WTC11 (cell line): Measurements from ENCODE around the gene XPR1. TPM values are rescaled to one million over a fixed set of nuclear protein-coding genes. Genes with fewer than 3 reads are reported as not detected.
A peak's percentile ranks its signal among the peaks of the same experiment; 100 is the strongest.

Experiments
- ATAC-seq: fragments of 200-7000 bp; cut with Tn5 transposase; 2 replicates; pipeline ENCODE4 v1.10.0; 2021; ENCODE audit warnings: mild to moderate bottlenecking, moderate library complexity
- CTCF ChIA-PET: fragments of 300-600 bp; sonication (Branson Sonifier 250); formaldehyde crosslinking; loops from one replicate; lab custom pipeline; 2021; ENCODE audit warnings: antibody characterized with exemption; lab: Charles Lee
- POLR2A ChIA-PET: fragments of 350-600 bp; sonication (Branson Sonifier 250); formaldehyde crosslinking; loops from one replicate; lab custom pipeline; 2021; ENCODE audit warnings: antibody characterized with exemption; lab: Charles Lee
- DNase-seq: peaks from one replicate; pipeline ENCODE4 v3.0.0; 2021; ENCODE audit warnings: low spot score
- H3K27ac Mint-ChIP-seq: 2 replicates; pipeline ENCODE4 v1.8.0; 2021; ENCODE audit warnings: mixed read lengths
- H3K27me3 Mint-ChIP-seq: 2 replicates; pipeline ENCODE4 v1.8.0; 2021; ENCODE audit warnings: low read depth, mild to moderate bottlenecking, moderate library complexity, mixed read lengths
- H3K36me3 Mint-ChIP-seq: 2 replicates; pipeline ENCODE4 v1.8.0; 2021; ENCODE audit warnings: mixed read lengths
- H3K4me1 Mint-ChIP-seq: 2 replicates; pipeline ENCODE4 v1.8.0; 2022; ENCODE audit warnings: mixed read lengths
- H3K4me3 Mint-ChIP-seq: 2 replicates; pipeline ENCODE4 v1.8.0; 2021; ENCODE audit warnings: mild to moderate bottlenecking, moderate library complexity, mixed read lengths
- H3K9me3 Mint-ChIP-seq: 2 replicates; pipeline ENCODE4 v1.8.0; 2021; ENCODE audit warnings: mixed read lengths
- ATF6 ChIP-seq: sonication (generic); formaldehyde crosslinking; IDR thresholded peaks from 2 replicates; pipeline ENCODE4 v1.8.1; 2023; ENCODE audit warnings: mild to moderate bottlenecking, missing genetic modification reagents
- CDX4 ChIP-seq: fragments of 250-450 bp; sonication (Bioruptor Pico); IDR thresholded peaks from 2 replicates; pipeline ENCODE4 v1.9.0; 2021; ENCODE audit warnings: moderate library complexity, mild to moderate bottlenecking, inconsistent platforms, borderline replicate concordance
- E2F1 ChIP-seq: sonication (generic); formaldehyde crosslinking; IDR thresholded peaks from 2 replicates; pipeline ENCODE4 v1.8.0; 2022; ENCODE audit warnings: mild to moderate bottlenecking, missing genetic modification reagents
- GABPB1 ChIP-seq: sonication (generic); formaldehyde crosslinking; IDR thresholded peaks from 2 replicates; pipeline ENCODE4 v1.8.1; 2023; ENCODE audit warnings: mild to moderate bottlenecking, missing genetic modification reagents
- GRHL2 ChIP-seq: fragments of 250-450 bp; sonication (Bioruptor Pico); IDR thresholded peaks from 2 replicates; pipeline ENCODE4 v1.8.0; 2022; ENCODE audit warnings: mild to moderate bottlenecking, moderate library complexity; ENCODE audit not compliant: insufficient replicate concordance, severe bottlenecking
- HMGA2 ChIP-seq: fragments of 250-450 bp; sonication (Bioruptor Pico); IDR thresholded peaks from 2 replicates; pipeline ENCODE4 v1.4.0; 2021; ENCODE audit warnings: mild to moderate bottlenecking, moderate library complexity
- IRF1 ChIP-seq: sonication (generic); formaldehyde crosslinking; IDR thresholded peaks from 2 replicates; pipeline ENCODE4 v1.8.0; 2023; ENCODE audit warnings: missing genetic modification reagents
- MLX ChIP-seq: sonication (generic); formaldehyde crosslinking; IDR thresholded peaks from 2 replicates; pipeline ENCODE4 v1.8.1; 2023; ENCODE audit warnings: mild to moderate bottlenecking, missing genetic modification reagents, moderate library complexity
- MXD4 ChIP-seq: fragments of 250-450 bp; sonication (Bioruptor Pico); IDR thresholded peaks from 2 replicates; pipeline ENCODE4 v1.8.0; 2021; ENCODE audit warnings: mild to moderate bottlenecking, moderate library complexity, borderline replicate concordance
- NR2C2 ChIP-seq: sonication (generic); formaldehyde crosslinking; IDR thresholded peaks from 2 replicates; pipeline ENCODE4 v1.8.0; 2022; ENCODE audit warnings: mild to moderate bottlenecking, missing genetic modification reagents
- OVOL2 ChIP-seq: fragments of 250-450 bp; sonication (Bioruptor Pico); IDR thresholded peaks from 2 replicates; pipeline ENCODE4 v1.9.0; 2021; ENCODE audit warnings: mild to moderate bottlenecking, borderline replicate concordance
- TCF7 ChIP-seq: sonication (generic); formaldehyde crosslinking; IDR thresholded peaks from 2 replicates; pipeline ENCODE4 v1.8.0; 2022; ENCODE audit warnings: mild to moderate bottlenecking, low read depth, missing genetic modification reagents, moderate library complexity
- USF1 ChIP-seq: sonication (generic); formaldehyde crosslinking; IDR thresholded peaks from 2 replicates; pipeline ENCODE4 v1.8.0; 2022; ENCODE audit warnings: mild to moderate bottlenecking, missing genetic modification reagents
- ZBTB43 ChIP-seq: sonication (generic); formaldehyde crosslinking; IDR thresholded peaks from 2 replicates; pipeline ENCODE4 v1.8.1; 2023; ENCODE audit warnings: mild to moderate bottlenecking, missing genetic modification reagents
- ZNF317 ChIP-seq: sonication (generic); formaldehyde crosslinking; IDR thresholded peaks from 2 replicates; pipeline ENCODE4 v1.8.1; 2023; ENCODE audit warnings: low read depth, mild to moderate bottlenecking, moderate library complexity, missing genetic modification reagents, borderline replicate concordance
- ZNF396 ChIP-seq: fragments of 250-450 bp; sonication (Bioruptor Pico); IDR thresholded peaks from 2 replicates; pipeline ENCODE4 v1.8.0; 2021; ENCODE audit warnings: mild to moderate bottlenecking, moderate library complexity, borderline replicate concordance
- ZNF423 ChIP-seq: fragments of 250-450 bp; sonication (Bioruptor Pico); IDR thresholded peaks from 2 replicates; pipeline ENCODE4 v2.1.2; 2022; ENCODE audit warnings: mild to moderate bottlenecking, moderate library complexity
- ZNF425 ChIP-seq: fragments of 250-450 bp; sonication (Bioruptor Pico); conservative IDR thresholded peaks from 2 replicates; pipeline ENCODE4 v1.9.0; 2021; ENCODE audit warnings: mild to moderate bottlenecking
- ZNF512 ChIP-seq: sonication (generic); formaldehyde crosslinking; IDR thresholded peaks from 2 replicates; pipeline ENCODE4 v1.8.1; 2022; ENCODE audit warnings: missing genetic modification reagents, borderline replicate concordance
- total RNA-seq: library from RNA; stranded (reverse); gene quantifications from 3 replicates; pipeline ENCODE4 v1.2.3, GENCODE V29; 2021

XPR1 gene
- total RNA-seq, 1 experiment from 2014 or later: 34.6 TPM

GRCh38 chr1:180586671-180587155 is 45.1 kb upstream of the XPR1 start:
- 0 out of 2 replicates have a peak, but pooled peaks cover 2% of the 10 kb centered on the region for H3K36me3 Mint-ChIP-seq
- POLR2A ChIA-PET: no interaction called here
- no peaks in the 10 kb centered on the region for H3K27me3 Mint-ChIP-seq
- peaks cover 11% of the 10 kb centered on the region for H3K9me3 Mint-ChIP-seq
- H3K4me1 Mint-ChIP-seq: peaks cover 5% of the 10 kb centered on the region; the same call in 1 of the 2 replicates
- 0 out of 2 replicates have a peak, but pooled peaks have one; percentile 16 for ATAC-seq
- no peak overlapping the region for H3K4me3 Mint-ChIP-seq
- no peak overlapping the region for H3K27ac Mint-ChIP-seq
- TF ChIP-seq ZNF425 (no peak), GABPB1 (CRISPR knock-in tag) (peak; percentile 36; the same call in 1 of the 2 replicates)
- DNase-seq: no peak
- CTCF ChIA-PET: interaction anchor here (0.7 kb wide), 1 partner anchor 10 kb away, joined by 4 read pairs; no protein-coding TSS in a partner anchor

- H3K27me3 Mint-ChIP-seq: no peaks in the 10 kb centered on the region
- peaks cover 11% of the 10 kb centered on the region for H3K9me3 Mint-ChIP-seq
- ChIA-PET POLR2A (no interaction called here), CTCF (no interaction called here)
- no peak overlapping the region for H3K27ac Mint-ChIP-seq
- H3K36me3 Mint-ChIP-seq: 0 out of 2 replicates have a peak, but pooled peaks cover 2% of the 10 kb centered on the region
- peaks cover 5% of the 10 kb centered on the region; the same call in 1 of the 2 replicates for H3K4me1 Mint-ChIP-seq
- no peak for ATAC-seq
- no peak overlapping the region for H3K4me3 Mint-ChIP-seq
- DNase-seq: no peak
- TF ChIP-seq NR2C2 (no peak), ZBTB43 (CRISPR knock-in tag) (no peak), GRHL2 (CRISPR knock-in tag) (no peak), MLX (CRISPR knock-in tag) (no peak), ATF6 (CRISPR knock-in tag) (no peak), ZNF425 (no peak), IRF1 (CRISPR knock-in tag) (no peak), MXD4 (CRISPR knock-in tag) (no peak), OVOL2 (no peak), E2F1 (CRISPR knock-in tag) (no peak), GABPB1 (CRISPR knock-in tag) (no peak), ZNF317 (CRISPR knock-in tag) (no peak), ZNF512 (no peak), USF1 (CRISPR knock-in tag) (no peak), ZNF423 (no peak), CDX4 (no peak), ZNF396 (no peak), HMGA2 (CRISPR knock-in tag) (no peak), TCF7 (CRISPR knock-in tag) (no peak)
Measured at GRCh38 chr1:180588121-180588520, 43.7 kb upstream of the XPR1 start.
